ENCODE results near the gene CNOT8. TPM values are rescaled to one million over a fixed set of nuclear protein-coding genes. Genes with fewer than 3 reads are reported as not detected.
"Not testable (repeated sequence)": the region's sequence is repeated elsewhere in the genome, so short reads cannot be mapped to it uniquely, and the experiment has no call there.

The CNOT8 gene
- polyA plus RNA-seq, 10 donors = 34.1 to 44.6 (median 40.1) TPM

DNA sequence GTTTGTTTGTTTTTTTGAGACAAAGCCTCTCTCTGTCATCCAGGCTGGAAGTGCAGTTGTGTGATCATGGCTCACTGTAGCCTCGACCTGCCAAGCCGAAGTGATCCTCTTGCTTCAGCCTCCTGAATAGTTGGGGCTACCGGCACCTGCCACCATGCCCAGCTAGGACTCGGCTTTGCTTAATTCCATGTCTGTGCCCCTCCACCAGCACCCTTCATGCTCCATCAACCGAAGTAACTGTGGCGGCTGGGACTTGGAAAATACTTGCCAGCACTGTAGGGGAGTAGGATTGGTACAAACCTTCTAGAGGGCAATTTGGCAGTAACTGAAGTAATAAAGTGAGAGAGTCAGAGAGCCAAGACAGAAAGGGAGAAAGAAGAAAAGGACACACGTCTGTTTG lies 27.0 kb upstream of the CNOT8 start:
- DNase-seq = no peak

DNA sequence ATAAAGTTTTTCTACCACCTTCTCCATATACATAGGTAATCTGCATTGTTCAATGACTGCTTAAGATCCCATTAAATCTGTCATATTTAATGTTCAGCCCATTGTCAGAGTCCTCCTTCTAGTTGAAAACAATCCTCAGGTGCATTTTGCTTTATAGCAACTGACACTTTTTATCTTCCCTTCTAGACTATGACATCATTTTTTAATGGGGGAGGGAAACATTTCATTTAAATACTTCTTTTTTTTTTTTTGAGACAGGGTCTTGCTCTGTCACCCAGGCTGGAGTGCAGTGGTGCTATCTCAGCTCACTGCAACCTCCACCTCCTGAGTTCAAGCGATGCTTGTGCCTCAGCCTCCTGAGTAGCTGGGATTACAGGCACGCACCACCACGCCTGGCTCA lies 25.6 kb upstream of the CNOT8 start:
- not testable (repeated sequence) for DNase-seq

DNA sequence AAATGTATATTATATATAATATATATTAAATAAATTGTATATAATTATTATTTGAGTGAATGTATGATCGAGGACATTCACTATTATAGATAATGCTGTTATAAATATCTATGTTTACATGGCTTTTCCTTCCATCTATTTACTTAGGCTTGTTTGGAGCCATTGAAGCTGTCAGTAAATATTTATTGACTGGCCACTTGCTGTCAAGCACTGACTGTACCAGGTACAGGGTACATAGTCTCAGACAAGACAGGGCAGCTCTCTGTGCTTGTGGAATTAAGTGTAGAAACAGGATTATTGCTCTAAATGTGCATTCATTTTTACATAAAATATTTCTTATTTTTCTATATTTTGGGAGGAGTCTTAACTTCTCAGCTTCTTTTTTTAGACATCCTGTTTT lies 24.4 kb upstream of the CNOT8 start:
- DNase-seq = no peak

- not testable (repeated sequence) for DNase-seq
Measured at GRCh38 chr5:154835701-154836052, 22.8 kb upstream of the CNOT8 start.

- no peak for DNase-seq
Measured at GRCh38 chr5:154836225-154836624, 22.2 kb upstream of the CNOT8 start.

GRCh38 chr5:154837009-154837901 lies 21.2 kb upstream of the CNOT8 start:
- DNase-seq = no peak

- no peak for DNase-seq
Measured at GRCh38 chr5:154840435-154841272, 17.8 kb upstream of the CNOT8 start.

- no peak for DNase-seq
Measured at GRCh38 chr5:154841273-154841661, 17.2 kb upstream of the CNOT8 start.

- DNase-seq = no peak
Measured at GRCh38 chr5:154842689-154843530, 15.5 kb upstream of the CNOT8 start.

- no peak for DNase-seq
Measured at GRCh38 chr5:154844809-154845208, 13.6 kb upstream of the CNOT8 start.

GRCh38 chr5:154849264-154849785 lies 9.1 kb upstream of the CNOT8 start:
- no peak for DNase-seq

DNA sequence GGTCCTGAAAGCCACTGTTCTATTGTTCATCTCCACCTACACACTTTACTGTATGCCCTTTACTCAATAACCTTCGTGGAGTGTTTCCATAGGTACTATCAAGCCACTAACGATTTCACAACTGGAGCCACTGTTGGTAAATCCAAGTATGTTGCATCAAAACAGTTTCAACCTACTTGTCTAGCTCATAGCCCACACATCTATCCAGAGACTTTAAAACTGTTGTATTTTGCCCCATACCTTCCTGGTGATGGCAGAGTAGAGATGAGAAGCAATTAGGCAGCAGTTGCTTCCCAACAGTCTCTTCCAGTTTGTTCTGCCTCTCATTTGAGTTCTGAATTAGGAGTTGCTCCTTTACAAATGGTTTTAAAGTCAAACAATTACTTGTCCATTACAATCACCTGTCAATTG lies 8.6 kb upstream of the CNOT8 start:
- DNase-seq = peak in 1 of 3 donors; percentile 45

- DNase-seq = peak; percentile 85 to 96 (median 90)
Measured at GRCh38 chr5:154850255-154851062, 8.0 kb upstream of the CNOT8 start, which contains the start of gene FAXDC2. Gene FAXDC2 (minus strand): TSS chr5:154850603. CDS start chr5:154838178, 12,425 bp downstream.

GRCh38 chr5:154851351-154851750 lies 7.1 kb upstream of the CNOT8 start:
- peak in 1 of 3 donors; percentile 6 for DNase-seq

GRCh38 chr5:154857530-154858296 lies 714 bp upstream of the CNOT8 start:
- peak; percentile 98 to 99 (median 98) for DNase-seq

GRCh38 chr5:154858972-154859871 lies 795 bp downstream of the CNOT8 start:
- peak; percentile 18 to 77 (median 42) for DNase-seq

- peak in 1 of 3 donors; percentile 19 for DNase-seq
Measured at GRCh38 chr5:154860123-154860522, 1.7 kb downstream of the CNOT8 start.

- no peak for DNase-seq
Measured at GRCh38 chr5:154860765-154861164, 2.3 kb downstream of the CNOT8 start.

DNA sequence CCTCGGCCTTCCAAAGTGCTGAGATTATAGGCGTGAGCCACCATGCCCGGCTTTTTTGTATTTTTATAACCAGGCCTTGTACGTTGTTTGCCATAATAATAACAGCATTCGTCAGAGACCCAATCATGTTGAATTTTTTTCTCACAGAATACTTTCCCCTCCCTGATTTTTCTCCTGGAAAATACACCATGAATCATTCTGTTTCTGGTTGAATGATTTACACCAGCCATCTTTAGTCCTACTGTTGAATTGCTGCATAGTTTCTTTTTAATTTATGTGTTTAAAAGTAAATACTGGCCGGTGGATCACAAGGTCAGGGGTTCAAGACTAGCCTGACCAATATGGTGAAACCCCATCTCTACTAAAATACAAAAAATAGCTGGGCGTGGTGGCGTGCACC lies 3.5 kb downstream of the CNOT8 start:
- no peak for DNase-seq

Data from muscle of back (tissue), 11 donors.